GM12878 (cell line): ENCODE measurements around the gene NKX2-2. TPM values are rescaled to one million over a fixed set of nuclear protein-coding genes. Genes with fewer than 3 reads are reported as not detected.

ENCODE experiments used
- ATAC-seq: fragments of 200-7000 bp; cut with Tn5 transposase; 3 replicates; pipeline ENCODE4 v1.9.1; 2020; ENCODE audit warnings: mild to moderate bottlenecking, moderate library complexity
- BruUV-seq: library from RNA; stranded (reverse); fragments of 400-500 nt; replicated peaks from 2 replicates; lab custom pipeline; 2021; lab: Mats Ljungman, UMichigan
- CTCF ChIA-PET: fragments of 300-600 bp; sonication (Branson Sonifier 250); formaldehyde crosslinking; extraction: SDS; loops from one replicate; lab custom pipeline; 2021; ENCODE audit warnings: inconsistent platforms; lab: Yijun Ruan, JAX
- POLR2A ChIA-PET: fragments of 350-600 bp; formaldehyde crosslinking; extraction: SDS; loops from one replicate; lab custom pipeline; 2021; ENCODE audit warnings: inconsistent platforms; lab: Charles Lee
- RAD21 ChIA-PET: fragments of 300-600 bp; sonication (Branson Sonifier 250); formaldehyde crosslinking; loops from one replicate; lab custom pipeline; 2023; ENCODE audit warnings: antibody characterized with exemption; ENCODE audit not compliant: unreplicated experiment; lab: Charles Lee
- SMC1A ChIA-PET: fragments of 300-600 bp; sonication (Branson Sonifier 250); formaldehyde crosslinking; loops from one replicate; lab custom pipeline; 2023; ENCODE audit not compliant: unreplicated experiment, uncharacterized antibody; lab: Charles Lee
- DNase-seq: peaks from one replicate; pipeline ENCODE4 v3.0.0-alpha.2; 2011; ENCODE audit warnings: low read depth, low spot score
- FAIRE-seq: peaks from 3 replicates; lab custom pipeline; 2011; peaks lifted over from hg19 to GRCh38; lab: Jason Lieb, UNC
- H2AFZ ChIP-seq: 2 replicates; pipeline ENCODE4 v1.6.0; 2011; ENCODE audit warnings: low read depth, low read length, control low read depth; ENCODE audit not compliant: control insufficient read depth
- H3K27ac ChIP-seq: 2 replicates; pipeline ENCODE4 v1.5.1; 2011; ENCODE audit warnings: control low read depth; ENCODE audit not compliant: control insufficient read depth, insufficient read depth
- H3K27me3 ChIP-seq, 2 experiments: replicated peaks in 1 of 2; 2 replicates each; pipeline versions ENCODE4 v1.6.0 to v1.6.1; 2011; ENCODE audit warnings: low read length in 1 of 2; ENCODE audit not compliant: control insufficient read depth in 2 of 2, insufficient read depth in 2 of 2
- H3K36me3 ChIP-seq, 2 experiments: 2 replicates each; pipeline ENCODE4 v1.5.1; 2011; ENCODE audit warnings: low read length in 1 of 2; ENCODE audit not compliant: control insufficient read depth in 2 of 2, insufficient read depth in 2 of 2
- H3K4me1 ChIP-seq: 2 replicates; pipeline ENCODE4 v1.6.1; 2011; ENCODE audit warnings: mild to moderate bottlenecking, low read length, moderate library complexity, mixed read lengths; ENCODE audit not compliant: control insufficient read depth, insufficient read depth
- H3K4me2 ChIP-seq: 2 replicates; pipeline ENCODE4 v1.6.0; 2011; ENCODE audit warnings: control low read depth; ENCODE audit not compliant: control insufficient read depth, insufficient read depth
- H3K4me3 ChIP-seq: fragments of 200-600 bp; sonication (generic); 2 replicates; pipeline ENCODE4 v1.5.1; 2016
- H3K79me2 ChIP-seq: 2 replicates; pipeline ENCODE4 v1.6.0; 2011; ENCODE audit warnings: low read length; ENCODE audit not compliant: control insufficient read depth, insufficient read depth
- H3K9ac ChIP-seq: 2 replicates; pipeline ENCODE4 v1.8.0; 2011; ENCODE audit warnings: low read length, control low read depth, mixed read lengths; ENCODE audit not compliant: control insufficient read depth, insufficient read depth
- H3K9me3 ChIP-seq: replicated peaks from 3 replicates; pipeline ENCODE4 v1.5.1; 2011; ENCODE audit warnings: mild to moderate bottlenecking, low read length; ENCODE audit not compliant: control insufficient read depth, insufficient read depth
- H4K20me1 ChIP-seq: 2 replicates; pipeline ENCODE4 v1.6.0; 2011; ENCODE audit not compliant: control insufficient read depth, insufficient read depth
- ATF2 ChIP-seq: IDR thresholded peaks from 2 replicates; pipeline ENCODE4 v1.6.1; 2012; ENCODE audit warnings: low read length, inconsistent platforms
- ATF3 ChIP-seq: IDR thresholded peaks from 2 replicates; pipeline ENCODE4 v1.6.1; 2011; ENCODE audit warnings: low read depth, mild to moderate bottlenecking, low read length, moderate library complexity, borderline replicate concordance; ENCODE audit errors: extremely low read depth
- BCL3 ChIP-seq: IDR thresholded peaks from 2 replicates; pipeline ENCODE4 v1.6.1; 2011; ENCODE audit warnings: borderline replicate concordance, low read depth, mild to moderate bottlenecking, moderate library complexity, low read length; ENCODE audit not compliant: insufficient read depth, poor library complexity, severe bottlenecking
- BRCA1 ChIP-seq: IDR thresholded peaks from 2 replicates; pipeline ENCODE4 v1.6.1; 2011; ENCODE audit warnings: low read depth, low read length, improper control_type of control experiment
- CEBPZ ChIP-seq: fragments of 150-350 bp; IDR thresholded peaks from 2 replicates; pipeline ENCODE4 v1.6.1; 2016; ENCODE audit warnings: low read depth, low read length
- GATAD2B ChIP-seq: fragments of 450-650 bp; conservative IDR thresholded peaks from 2 replicates; pipeline ENCODE4 v1.6.1; 2017; ENCODE audit warnings: low read depth, mild to moderate bottlenecking, moderate library complexity
- MYC ChIP-seq: IDR thresholded peaks from 2 replicates; pipeline ENCODE4 v1.6.1; 2011; ENCODE audit warnings: mild to moderate bottlenecking, low read length, moderate library complexity, inconsistent platforms; ENCODE audit not compliant: insufficient read depth, insufficient replicate concordance, insufficient read length, severe bottlenecking
- RELA ChIP-seq: fragments of 450-650 bp; IDR thresholded peaks from 2 replicates; pipeline ENCODE4 v1.8.0; 2014; ENCODE audit warnings: borderline replicate concordance; ENCODE audit not compliant: partially characterized antibody
- SMC3 ChIP-seq: IDR thresholded peaks from 2 replicates; pipeline ENCODE4 v1.6.1; 2011; ENCODE audit warnings: low read length, improper control_type of control experiment, borderline replicate concordance
- SPI1 ChIP-seq: IDR thresholded peaks from 2 replicates; pipeline ENCODE4 v1.6.1; 2011; ENCODE audit warnings: low read depth, mild to moderate bottlenecking, low read length, moderate library complexity, borderline replicate concordance; ENCODE audit not compliant: insufficient read depth
- SREBF1 ChIP-seq: IDR thresholded peaks from 2 replicates; pipeline ENCODE4 v1.6.1; 2012; ENCODE audit warnings: mild to moderate bottlenecking, low read length
- WGBS: methylation state at CpG from one replicate; pipeline ENCODE4 v1.1.6; 2016; ENCODE audit warnings: low lambda C conversion rate; ENCODE audit not compliant: insufficient replicate concordance, insufficient coverage; ENCODE audit errors: missing lambda C conversion rate; 5-methylcytosine and 5-hydroxymethylcytosine counted together
- in situ Hi-C: fragments of 300-500 bp; cut with MboI; formaldehyde crosslinking; loops from 9 replicates; pipeline ENCODE4 v1.14.3; 2018; ENCODE audit warnings: mixed read lengths
- intact Hi-C: fragments of 100-400 bp; cut with micrococcal nuclease; formaldehyde crosslinking; loops from one replicate; pipeline ENCODE4 v1.14.2; 2022; ENCODE audit not compliant: unreplicated experiment
- polyA plus RNA-seq, 11 experiments: library from polyadenylated mRNA; depleted of rRNA in 4 of 11; unstranded in 6 of 11; stranded (reverse) in 5 of 11; fragments of >200 nt; fragmentation: Nextera tagmentation in 4 of 11; fragmentation: Illumina TruSeq in 1 of 11; extraction: Ambion mirVana in 4 of 11; extraction: Trizol in 1 of 11; gene quantifications; 1 replicate in 1 of 11; 2 replicates in 10 of 11; pipeline versions ENCODE4 v1.2.1 to v1.2.3, GENCODE V29; 2011 to 2016; ENCODE audit warnings: inconsistent platforms in 2 of 11, missing spikeins in 2 of 11, low read depth in 1 of 11
- total RNA-seq, 4 experiments: library from RNA; depleted of rRNA in 3 of 4; stranded (reverse); fragments of >200 nt in 3 of 4; fragmentation: Illumina TruSeq in 1 of 4; extraction: Trizol in 1 of 4; gene quantifications; 2 replicates each; pipeline versions ENCODE4 v1.2.1 to v1.2.3, GENCODE V29; 2013 to 2021

Gene NKX2-2
- total and polyA plus RNA-seq, 10 of the 15 experiments (the other 5 are each of a cell fraction or from before 2014, with no cell fraction given), result not detected

GRCh38 chr20:21519136-21519584 lies 5.3 kb upstream of the NKX2-2 start:
- H3K4me1 ChIP-seq, result no peaks in the 10 kb centered on the region
- FAIRE-seq (no peak), DNase-seq (no peak), ATAC-seq (no peak)
- ChIA-PET CTCF (interaction anchor here (1.2 kb wide), 1 partner anchor 96 kb away, joined by 3 read pairs; no protein-coding TSS in a partner anchor), SMC1A (interaction anchor here (1.6 kb wide), 1 partner anchor 39 kb away, joined by 3 read pairs; no protein-coding TSS in a partner anchor), RAD21 (interaction anchor here (0.5 kb wide), 1 partner anchor 484 kb away, joined by 4 read pairs; no protein-coding TSS in a partner anchor), POLR2A (no interaction called here)
- WGBS, result 9% methylated on average over 14 of the region's 14 CpGs
- in situ Hi-C loops (no loop called here), intact Hi-C loops (no loop called here)
- no peaks in the 10 kb centered on the region for H3K9me3 ChIP-seq
- H3K79me2 ChIP-seq, result no peaks in the 10 kb centered on the region
- H4K20me1 ChIP-seq, result no peaks in the 10 kb centered on the region
- no peak overlapping the region for H3K4me3 ChIP-seq
- H3K27me3 ChIP-seq, result peaks cover 14 to 31% of the 10 kb centered on the region in 2 experiments
- H2AFZ ChIP-seq, result no peak overlapping the region
- no TSS peak for BruUV-seq
- TF ChIP-seq SREBF1 (no peak), MYC (no peak), SPI1 (no peak), GATAD2B (no peak), ATF3 (no peak), BRCA1 (no peak), CEBPZ (no peak), SMC3 (no peak), ATF2 (no peak), RELA (no peak), BCL3 (no peak)
- no peaks in the 10 kb centered on the region for H3K36me3 ChIP-seq
- no peak overlapping the region for H3K4me2 ChIP-seq
- H3K9ac ChIP-seq, result no peak overlapping the region
- no peak overlapping the region for H3K27ac ChIP-seq
